HUDEP-2 (cell line): ENCODE results near the gene NECTIN1.

Experiments used
- DNase-seq, 76 experiments: peaks; one replicate each; lab custom pipeline; 2025; ENCODE audit not compliant: unreplicated experiment in 76 of 76; lab: John Stamatoyannopoulos, UW

Gene NECTIN1

DNA sequence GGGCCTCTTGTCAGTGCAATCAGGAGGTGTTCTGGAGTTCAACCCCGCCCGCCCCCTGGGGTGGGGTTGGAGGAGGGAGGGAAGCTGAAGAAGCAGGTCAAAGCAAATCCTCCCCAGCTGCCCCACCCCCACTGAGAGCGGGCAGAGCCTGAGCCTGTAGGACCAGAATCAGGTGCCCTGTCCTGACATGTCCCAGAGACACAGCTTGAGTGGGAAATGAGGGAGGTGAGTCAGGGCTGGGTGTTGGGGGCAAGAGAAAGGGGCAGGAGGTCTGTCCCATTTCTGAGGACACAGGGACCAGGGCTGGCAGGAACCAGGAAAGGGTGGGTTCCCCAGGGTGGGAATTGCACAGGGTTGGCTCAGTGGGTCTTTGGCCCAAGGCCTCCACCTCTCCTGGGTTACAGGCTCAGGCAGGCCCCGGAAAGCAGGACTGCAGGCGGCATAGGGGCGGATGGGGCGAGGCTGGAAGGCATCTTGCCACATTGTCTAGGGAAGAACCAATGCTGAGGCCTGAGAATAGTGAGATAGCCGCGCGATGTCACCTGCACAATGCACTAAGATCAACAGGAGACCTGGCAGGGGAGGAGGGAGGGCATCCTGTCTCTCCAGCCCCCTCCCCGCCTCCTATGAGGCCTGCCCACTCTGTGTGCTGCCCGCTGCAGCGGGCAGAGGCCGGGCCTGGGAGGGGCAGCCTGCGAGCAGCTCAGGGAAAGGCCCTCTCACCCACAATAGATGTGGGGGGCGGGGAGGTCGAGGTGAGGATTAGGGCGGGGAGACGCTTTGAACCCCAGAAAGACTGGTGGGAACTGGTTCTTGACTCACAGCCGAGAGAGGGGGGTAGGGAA, 32.4 kb downstream of the NECTIN1 start:
- DNase-seq, result peak in 2 of 76 experiments; percentile 4 to 19

GRCh38 chr11:119694334-119694733, 34.7 kb downstream of the NECTIN1 start:
- peak in 34 of 76 experiments; percentile 3 to 67 (median 18) for DNase-seq

DNA sequence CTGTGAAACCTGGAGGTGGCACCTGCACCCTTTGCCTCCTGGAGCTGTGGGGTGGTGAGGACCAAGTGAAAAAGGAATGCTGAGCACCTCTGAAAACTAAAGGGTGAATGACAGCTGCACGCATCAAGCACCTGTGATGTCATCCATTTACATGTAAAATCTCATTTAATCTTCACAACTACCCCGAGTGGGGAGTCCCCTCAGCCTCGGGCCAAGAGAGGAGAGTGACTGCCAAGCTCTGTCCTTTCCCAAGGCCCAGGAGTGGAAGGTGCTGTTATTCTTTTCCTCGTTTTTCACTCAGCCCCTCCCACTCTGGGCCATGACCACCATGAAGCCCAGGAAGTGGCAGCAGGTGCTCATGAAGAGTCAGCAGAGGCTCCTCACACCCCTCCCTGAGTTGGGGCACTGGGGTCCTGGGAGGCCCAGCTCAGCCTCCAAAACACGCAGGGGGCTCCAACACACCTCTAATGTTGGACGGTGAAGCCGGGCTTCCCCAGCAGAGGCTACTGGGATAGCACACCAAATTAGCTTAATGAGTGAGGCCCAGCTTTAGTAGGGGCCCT, 35.7 kb downstream of the NECTIN1 start:
- no peak for DNase-seq

DNA sequence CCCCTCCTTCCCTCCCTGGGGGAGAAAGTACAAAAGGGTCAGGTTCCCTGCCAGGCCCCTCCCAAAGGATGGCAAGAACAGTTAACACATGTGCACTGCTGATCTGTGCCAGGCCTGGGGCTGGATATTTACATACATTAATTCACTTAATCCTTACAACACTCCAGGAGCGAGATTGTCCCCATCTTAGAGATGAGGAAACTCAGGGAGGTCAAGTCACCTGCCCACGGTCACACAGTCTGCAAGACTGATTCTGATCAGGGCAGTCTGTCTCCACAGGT, 36.5 kb downstream of the NECTIN1 start:
- DNase-seq, result no peak

- no peak for DNase-seq
Observed at GRCh38 chr11:119691701-119692539, 37.1 kb downstream of the NECTIN1 start.

- no peak for DNase-seq
Observed at GRCh38 chr11:119691020-119691666, 37.9 kb downstream of the NECTIN1 start.

DNA sequence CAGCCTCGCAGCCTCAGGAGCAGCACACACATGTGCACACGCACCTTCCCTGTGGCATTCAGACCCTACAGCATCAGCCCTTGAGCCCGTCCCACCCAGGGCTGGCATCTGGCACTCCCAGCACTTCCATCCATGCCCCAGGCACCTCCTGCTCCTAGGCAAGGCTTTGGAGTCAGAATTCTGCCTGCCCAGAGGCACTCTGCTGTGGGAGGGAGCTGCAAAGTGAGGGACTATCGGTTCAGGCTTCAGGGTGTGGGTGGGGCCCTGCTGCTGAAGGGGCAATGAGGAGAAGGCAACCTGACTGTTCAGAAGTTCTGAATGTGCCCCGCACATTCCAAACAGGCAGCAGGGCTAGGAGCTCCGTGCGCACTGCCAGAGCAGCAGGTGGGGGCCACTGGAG, 39.7 kb downstream of the NECTIN1 start:
- no peak for DNase-seq

DNA sequence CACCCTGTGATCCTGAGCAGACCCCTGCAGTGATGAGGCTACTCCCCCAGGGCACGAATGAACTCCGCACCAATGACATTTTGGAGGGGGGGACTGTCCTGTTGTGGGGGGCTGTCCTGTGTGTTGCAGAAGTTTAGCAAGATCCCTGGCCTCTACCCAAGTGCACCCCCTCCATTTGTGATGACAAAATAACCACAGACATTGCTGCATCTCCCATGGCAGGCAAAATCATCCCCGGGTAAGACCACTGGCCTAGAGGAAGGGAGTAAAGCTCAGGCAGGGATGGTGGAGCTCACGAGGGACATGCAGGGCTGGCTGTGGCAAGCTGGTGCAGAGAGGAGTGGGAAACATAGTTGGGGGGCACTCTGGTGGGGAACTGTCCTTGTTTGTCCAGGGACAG, 40.6 kb downstream of the NECTIN1 start:
- no peak for DNase-seq

- DNase-seq, result no peak
Observed at GRCh38 chr11:119687373-119688046, 41.5 kb downstream of the NECTIN1 start.

- DNase-seq, result no peak
Observed at GRCh38 chr11:119686177-119686882, 42.7 kb downstream of the NECTIN1 start.

DNA sequence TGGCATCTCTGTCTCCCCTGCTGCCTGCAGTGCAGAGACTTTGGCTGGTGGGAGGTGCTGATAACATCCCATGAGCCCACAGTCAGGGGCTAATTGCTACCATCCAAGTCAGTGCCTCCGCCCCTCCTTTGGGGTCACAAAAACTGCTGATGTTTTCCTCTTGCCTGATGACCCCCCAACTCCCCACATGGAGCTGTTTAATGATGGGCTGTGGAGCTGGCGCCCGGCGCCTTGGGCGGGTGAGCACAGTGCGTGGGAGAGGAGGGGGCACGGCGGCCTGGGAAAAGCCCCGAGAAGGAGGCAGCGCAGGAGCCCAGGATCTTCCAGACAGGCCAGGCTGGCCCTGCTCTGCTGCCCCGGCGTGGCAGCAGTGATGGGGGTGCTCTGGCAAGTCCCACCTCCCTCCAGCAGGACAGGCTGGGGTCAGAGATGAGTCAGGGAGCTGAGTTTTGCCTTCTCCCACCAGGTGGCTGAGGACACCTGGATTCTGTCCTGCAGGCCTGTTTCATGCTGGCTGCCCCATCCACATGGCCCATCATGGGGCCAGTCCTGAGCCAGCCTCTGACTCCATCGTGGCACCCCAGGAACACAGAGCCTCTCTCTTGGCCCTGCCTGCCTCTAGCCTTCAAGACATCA, 43.8 kb downstream of the NECTIN1 start:
- no peak for DNase-seq

GRCh38 chr11:119684361-119685110, 44.5 kb downstream of the NECTIN1 start:
- no peak for DNase-seq

GRCh38 chr11:119683783-119684182, 45.2 kb downstream of the NECTIN1 start:
- no peak for DNase-seq

DNA sequence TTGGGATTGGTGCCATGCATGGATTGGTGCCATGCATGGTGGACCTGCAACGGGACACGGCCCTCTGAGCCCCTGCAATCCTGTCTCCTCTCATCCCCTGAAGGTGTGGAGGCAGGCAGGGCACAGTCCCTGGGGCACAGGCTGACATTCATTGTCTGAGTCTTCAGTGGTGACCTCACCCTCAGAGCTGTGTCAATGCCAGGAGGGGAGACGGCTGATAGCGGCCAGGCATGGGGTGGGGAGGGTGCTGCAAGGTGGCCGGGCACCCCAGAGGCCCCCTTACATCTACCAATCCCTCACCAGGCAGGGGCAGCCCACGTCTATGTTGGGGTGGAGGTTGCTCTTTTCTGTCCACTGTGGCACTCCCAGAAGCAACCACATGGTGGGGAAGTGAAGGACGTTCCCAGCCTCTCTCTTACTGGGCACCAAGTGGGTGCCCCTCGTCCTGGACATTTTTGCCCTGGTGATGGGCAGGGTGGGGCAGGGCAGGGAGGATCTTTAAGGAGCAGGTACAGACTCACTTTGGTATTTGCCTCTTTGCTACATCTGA, 47.6 kb downstream of the NECTIN1 start:
- DNase-seq, result peak in 2 of 76 experiments; percentile 6 to 7

DNA sequence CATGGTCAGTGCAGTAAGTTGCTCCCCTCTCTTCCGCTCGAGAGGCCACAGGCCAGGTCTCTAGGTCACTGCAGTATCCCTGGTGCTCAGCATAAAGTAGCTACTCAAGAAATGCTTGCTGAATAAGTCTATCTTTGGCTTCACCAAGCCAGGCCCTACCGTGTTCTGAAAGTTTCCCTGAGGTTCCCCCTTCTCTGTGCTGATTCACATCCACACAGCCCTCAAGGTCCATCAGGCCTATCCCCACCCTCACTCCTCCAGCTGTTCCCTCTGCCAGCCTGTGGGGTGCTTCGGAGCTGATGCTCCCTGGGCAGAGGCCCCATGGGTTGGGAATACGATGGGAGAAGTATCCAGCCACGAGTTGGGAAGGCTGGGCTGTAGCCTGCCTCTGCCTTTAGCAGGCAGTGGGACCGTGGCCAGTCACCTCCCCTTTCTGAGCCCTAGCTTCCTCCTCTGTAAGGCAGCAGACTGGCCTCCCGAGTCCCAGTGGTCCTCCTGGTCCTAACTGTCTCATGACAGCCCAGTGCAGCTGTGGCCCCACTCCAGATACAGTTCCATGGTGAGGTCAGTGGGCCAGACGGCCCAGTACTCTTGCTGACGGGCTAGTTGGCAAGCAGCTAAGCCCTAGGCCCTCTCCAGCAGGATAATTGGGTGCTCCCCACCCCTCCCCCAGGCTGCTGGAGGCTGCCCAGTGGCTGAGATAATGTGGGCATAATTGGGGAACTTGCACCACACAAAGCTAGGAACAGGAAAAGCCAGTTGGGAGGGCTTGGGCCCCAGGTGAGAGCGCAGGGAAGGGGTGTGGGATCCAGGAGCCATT, 48.2 kb downstream of the NECTIN1 start:
- DNase-seq, result no peak

- DNase-seq, result no peak
Observed at GRCh38 chr11:119679346-119679745, 49.7 kb downstream of the NECTIN1 start.

- no peak for DNase-seq
Observed at GRCh38 chr11:119678351-119678750, 50.6 kb downstream of the NECTIN1 start.

DNA sequence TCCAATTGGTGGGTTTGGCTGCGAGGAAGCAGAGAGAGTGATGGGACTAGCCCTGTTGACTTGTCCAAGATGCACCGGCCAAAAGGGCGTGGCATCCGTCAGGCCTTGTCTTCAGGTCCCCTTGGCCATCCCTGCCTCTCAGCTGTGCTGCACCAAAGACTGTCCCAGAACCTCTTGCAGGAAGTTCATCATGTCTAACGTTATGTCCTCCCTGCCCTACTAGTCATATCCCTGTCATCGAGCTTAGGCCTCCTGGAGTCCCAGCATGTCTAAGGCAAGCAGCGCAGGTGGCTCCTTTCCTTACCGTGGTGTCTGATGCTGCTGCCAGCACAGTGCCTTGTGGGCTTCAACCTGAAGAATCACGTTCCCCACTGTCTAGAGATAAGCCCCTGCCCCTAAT, 51.2 kb downstream of the NECTIN1 start:
- DNase-seq, result no peak
